ENCODE data around the gene PNPLA6. TPM values are rescaled to one million over a fixed set of nuclear protein-coding genes. Genes with fewer than 3 reads are reported as not detected.

PNPLA6 gene
- total RNA-seq, 2 donors from 2014 or later = 74.6 to 75.2 TPM

GRCh38 chr19:7524523-7524922 is 11.0 kb upstream of the PNPLA6 start:
- Histone ChIP-seq H3K27me3 (replicated peaks; ENCODE audit: insufficient read depth) (no peaks in the 10 kb centered on the region), H3K4me1 (replicated peaks) (peaks cover 12% of the 10 kb centered on the region), H3K9me3 (no peaks in the 10 kb centered on the region), H3K4me3 (no peak overlapping the region), H3K27ac (no peak overlapping the region), H3K36me3 (peaks cover 0 to 22% of the 10 kb centered on the region in 2 donors)
- 93% methylated on average over 5 of the region's 5 CpGs for WGBS
- intact Hi-C loops (cut with DNase I) = loop anchor here (5.0 kb wide), 1 partner anchor 127 kb away; no protein-coding TSS in a partner anchor
- no peak for TF ChIP-seq CTCF (IDR thresholded peaks at IDR 0.05)
- TF ChIP-seq POLR2A (IDR thresholded peaks at IDR 0.05) = no peak
- no peak for TF ChIP-seq POLR2AphosphoS5 (IDR thresholded peaks at IDR 0.05)
- DNase-seq (ENCODE audit: low spot score) = no peak

- intact Hi-C loops (cut with DNase I) = loop anchor here (5.0 kb wide), 1 partner anchor 128 kb away; no protein-coding TSS in a partner anchor
- DNase-seq (ENCODE audit: low spot score) = no peak
- H3K27me3 ChIP-seq (replicated peaks; ENCODE audit: insufficient read depth) = no peaks in the 10 kb centered on the region
- peaks cover 12% of the 10 kb centered on the region for H3K4me1 ChIP-seq (replicated peaks)
- 96% methylated on average over 20 of the region's 20 CpGs for WGBS
- H3K9me3 ChIP-seq = no peaks in the 10 kb centered on the region
- no peak overlapping the region for H3K27ac ChIP-seq
- peaks cover 0 to 16% of the 10 kb centered on the region in 2 donors for H3K36me3 ChIP-seq
- H3K4me3 ChIP-seq = no peak overlapping the region
- TF ChIP-seq POLR2A (IDR thresholded peaks at IDR 0.05) (no peak), CTCF (IDR thresholded peaks at IDR 0.05) (no peak), POLR2AphosphoS5 (IDR thresholded peaks at IDR 0.05) (no peak)
Observed at GRCh38 chr19:7524992-7525739, 10.4 kb upstream of the PNPLA6 start.

- intact Hi-C loops (cut with DNase I) = no loop called here
Observed at GRCh38 chr19:7526059-7526929, 9.2 kb upstream of the PNPLA6 start.

GRCh38 chr19:7527516-7528191 is 7.9 kb upstream of the PNPLA6 start:
- intact Hi-C loops (cut with DNase I) = no loop called here
- Histone ChIP-seq H3K27me3 (replicated peaks; ENCODE audit: insufficient read depth) (no peaks in the 10 kb centered on the region), H3K9me3 (no peaks in the 10 kb centered on the region), H3K27ac (no peak overlapping the region), H3K4me3 (no peak overlapping the region), H3K4me1 (replicated peaks) (peaks cover 7% of the 10 kb centered on the region), H3K36me3 (peaks cover 0 to 16% of the 10 kb centered on the region in 2 donors)
- 75% methylated on average over 24 of the region's 25 CpGs for WGBS
- DNase-seq (ENCODE audit: low spot score) = no peak
- TF ChIP-seq POLR2AphosphoS5 (IDR thresholded peaks at IDR 0.05) (no peak), POLR2A (IDR thresholded peaks at IDR 0.05) (no peak), CTCF (IDR thresholded peaks at IDR 0.05) (no peak)

More at GRCh38 chr19:7526059-7526929, 9.2 kb upstream of the PNPLA6 start:
- DNase-seq (ENCODE audit: low spot score) = no peak
- Histone ChIP-seq H3K9me3 (no peaks in the 10 kb centered on the region), H3K27ac (no peak overlapping the region), H3K4me1 (replicated peaks) (peaks cover 12% of the 10 kb centered on the region), H3K4me3 (no peak overlapping the region), H3K27me3 (replicated peaks; ENCODE audit: insufficient read depth) (no peaks in the 10 kb centered on the region), H3K36me3 (peaks cover 0 to 16% of the 10 kb centered on the region in 2 donors)
- WGBS = 86% methylated on average over 31 of the region's 31 CpGs
- no peak for TF ChIP-seq CTCF (IDR thresholded peaks at IDR 0.05)
- no peak for TF ChIP-seq POLR2AphosphoS5 (IDR thresholded peaks at IDR 0.05)
- no peak for TF ChIP-seq POLR2A (IDR thresholded peaks at IDR 0.05)
